ENCODE data around the gene CNTN4.

GRCh38 chr3:2993736-2994135, 895.1 kb downstream of the CNTN4 start:
- TF ChIP-seq EZH2phosphoT487 (IDR thresholded peaks at IDR 0.05; ENCODE audit: unreplicated experiment), result no peak
- TF ChIP-seq REST (IDR thresholded peaks at IDR 0.05; ENCODE audit: unreplicated experiment), result no peak
- no peak for TF ChIP-seq POLR2AphosphoS5 (IDR thresholded peaks at IDR 0.05; ENCODE audit: low read depth)
- no peak for TF ChIP-seq CTCF (conservative IDR thresholded peaks at IDR 0.05; ENCODE audit: low read depth in 2 of 2)
- no peak for TF ChIP-seq EZH2 (IDR thresholded peaks at IDR 0.05; ENCODE audit: low read depth, unreplicated experiment)
- TF ChIP-seq CREB1 (CRISPR knock-in tag; IDR thresholded peaks at IDR 0.05; ENCODE audit: low read depth), result no peak
- TF ChIP-seq STAT1 (IDR thresholded peaks at IDR 0.05; ENCODE audit: unreplicated experiment), result no peak
- no peak for TF ChIP-seq ETS1 (IDR thresholded peaks at IDR 0.05)
- TF ChIP-seq ZNF331 (CRISPR knock-in tag; IDR thresholded peaks at IDR 0.05; ENCODE audit: low read depth), result no peak
- TF ChIP-seq JUNB (IDR thresholded peaks at IDR 0.05; ENCODE audit: unreplicated experiment), result no peak
- no peak for TF ChIP-seq NANOG (IDR thresholded peaks at IDR 0.05; ENCODE audit: borderline replicate concordance)

Data from GM23338 (cell line).